Mesothelial cell of epicardium (in vitro differentiated cells): ENCODE measurements around the gene ATF2. TPM values are rescaled to one million over a fixed set of nuclear protein-coding genes. Genes with fewer than 3 reads are reported as not detected.
A peak's percentile ranks its signal among the peaks of the same experiment; 100 is the strongest.

ENCODE experiments used
- DNase-seq, 2 experiments: peaks; one replicate each; pipeline ENCODE4 v3.0.0; 2021; ENCODE audit warnings: low spot score in 2 of 2; ENCODE audit not compliant: unreplicated experiment in 2 of 2
- H3K27ac Mint-ChIP-seq: 2 replicates; pipeline ENCODE4 v1.8.0; 2021; ENCODE audit warnings: mixed read lengths
- H3K27me3 Mint-ChIP-seq: 2 replicates; pipeline ENCODE4 v1.8.0; 2021; ENCODE audit warnings: low read depth, mixed read lengths
- H3K36me3 Mint-ChIP-seq: 2 replicates; pipeline ENCODE4 v1.8.0; 2021; ENCODE audit warnings: mixed read lengths
- H3K4me1 Mint-ChIP-seq: 2 replicates; pipeline ENCODE4 v1.8.0; 2021; ENCODE audit warnings: mixed read lengths
- H3K4me3 Mint-ChIP-seq: 2 replicates; pipeline ENCODE4 v1.8.0; 2021; ENCODE audit warnings: mild to moderate bottlenecking, moderate library complexity, mixed read lengths
- H3K9me3 Mint-ChIP-seq: 2 replicates; pipeline ENCODE4 v1.8.0; 2021; ENCODE audit warnings: mixed read lengths
- CTCF ChIP-seq: fragments of 200-600 bp; sonication (generic); IDR thresholded peaks from one replicate; pipeline ENCODE4 v1.5.0; 2021; ENCODE audit warnings: antibody characterized with exemption; ENCODE audit not compliant: unreplicated experiment
- total RNA-seq: library from RNA; stranded (reverse); gene quantifications from 3 replicates; pipeline ENCODE4 v1.2.1, GENCODE V29; 2021

ATF2 gene
- total RNA-seq, 1 donor from 2014 or later = 62.7 TPM

GRCh38 chr2:175195012-175195411 is 27.0 kb upstream of the ATF2 start:
- no peaks in the 10 kb centered on the region for H3K27me3 Mint-ChIP-seq
- no peak for DNase-seq
- H3K27ac Mint-ChIP-seq = no peak overlapping the region
- peaks cover 5% of the 10 kb centered on the region for H3K9me3 Mint-ChIP-seq
- no peaks in the 10 kb centered on the region for H3K4me1 Mint-ChIP-seq
- TF ChIP-seq CTCF = no peak
- H3K4me3 Mint-ChIP-seq = no peak overlapping the region
- no peaks in the 10 kb centered on the region for H3K36me3 Mint-ChIP-seq

GRCh38 chr2:175188761-175189160 is 20.8 kb upstream of the ATF2 start:
- H3K27me3 Mint-ChIP-seq = peaks cover 7% of the 10 kb centered on the region
- H3K27ac Mint-ChIP-seq = no peak overlapping the region
- no peaks in the 10 kb centered on the region for H3K36me3 Mint-ChIP-seq
- TF ChIP-seq CTCF = no peak
- H3K9me3 Mint-ChIP-seq = no peaks in the 10 kb centered on the region
- H3K4me1 Mint-ChIP-seq = no peaks in the 10 kb centered on the region
- no peak overlapping the region for H3K4me3 Mint-ChIP-seq
- no peak for DNase-seq

GRCh38 chr2:175187378-175187777 is 19.4 kb upstream of the ATF2 start:
- no peak for DNase-seq
- no peaks in the 10 kb centered on the region for H3K36me3 Mint-ChIP-seq
- H3K4me3 Mint-ChIP-seq = no peak overlapping the region
- H3K9me3 Mint-ChIP-seq = no peaks in the 10 kb centered on the region
- no peak overlapping the region for H3K27ac Mint-ChIP-seq
- no peak for TF ChIP-seq CTCF
- no peaks in the 10 kb centered on the region for H3K4me1 Mint-ChIP-seq
- H3K27me3 Mint-ChIP-seq = peaks cover 7% of the 10 kb centered on the region

GRCh38 chr2:175183674-175184073 is 15.7 kb upstream of the ATF2 start:
- Mint-ChIP-seq H3K36me3 (peaks cover 4% of the 10 kb centered on the region), H3K4me3 (no peak overlapping the region)
- no peak for TF ChIP-seq CTCF

GRCh38 chr2:175181877-175182308 is 13.9 kb upstream of the ATF2 start:
- peak overlapping the region; percentile 91 for H3K27ac Mint-ChIP-seq
- H3K4me1 Mint-ChIP-seq = peaks cover 14% of the 10 kb centered on the region
- no peaks in the 10 kb centered on the region for H3K9me3 Mint-ChIP-seq
- peak overlapping the region; percentile 93 for H3K4me3 Mint-ChIP-seq
- no peak for TF ChIP-seq CTCF
- no peaks in the 10 kb centered on the region for H3K27me3 Mint-ChIP-seq
- no peak for DNase-seq
- H3K36me3 Mint-ChIP-seq = peaks cover 10% of the 10 kb centered on the region

More at GRCh38 chr2:175183674-175184073, 15.7 kb upstream of the ATF2 start:
- no peaks in the 10 kb centered on the region for H3K27me3 Mint-ChIP-seq
- no peak overlapping the region for H3K27ac Mint-ChIP-seq
- DNase-seq = no peak
- no peaks in the 10 kb centered on the region for H3K9me3 Mint-ChIP-seq
- peaks cover 14% of the 10 kb centered on the region for H3K4me1 Mint-ChIP-seq
